Measurements from ENCODE around the gene FOXP1. TPM values are rescaled to one million over a fixed set of nuclear protein-coding genes. Genes with fewer than 3 reads are reported as not detected.
"Not testable (repeated sequence)": the region's sequence is repeated elsewhere in the genome, so short reads cannot be mapped to it uniquely, and the experiment has no call there.

The FOXP1 gene
- total RNA-seq, 1 donor from 2014 or later: 61.3 TPM

DNA sequence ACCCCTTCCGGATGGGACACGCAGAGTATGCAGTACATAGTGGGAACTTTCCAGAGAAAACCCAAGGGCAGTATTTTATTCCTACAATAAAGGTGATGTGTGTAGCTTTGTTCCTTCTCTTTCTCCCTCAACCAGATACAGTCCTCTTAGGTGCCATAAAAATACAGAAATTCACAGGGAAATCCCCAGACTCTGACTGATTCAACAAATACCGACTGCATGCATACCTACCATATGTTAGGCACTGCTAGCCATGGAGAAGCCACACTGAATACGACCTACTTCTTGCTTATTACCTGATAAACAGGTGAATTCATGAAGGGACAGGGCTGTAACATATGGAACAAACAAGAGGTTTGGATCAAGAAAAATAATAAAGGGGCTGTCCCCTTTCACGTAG, 228.5 kb downstream of the FOXP1 start:
- intact Hi-C loops (cut with micrococcal nuclease): loop anchor here (5.0 kb wide), 1 partner anchor 37 kb away; no protein-coding TSS in a partner anchor

DNA sequence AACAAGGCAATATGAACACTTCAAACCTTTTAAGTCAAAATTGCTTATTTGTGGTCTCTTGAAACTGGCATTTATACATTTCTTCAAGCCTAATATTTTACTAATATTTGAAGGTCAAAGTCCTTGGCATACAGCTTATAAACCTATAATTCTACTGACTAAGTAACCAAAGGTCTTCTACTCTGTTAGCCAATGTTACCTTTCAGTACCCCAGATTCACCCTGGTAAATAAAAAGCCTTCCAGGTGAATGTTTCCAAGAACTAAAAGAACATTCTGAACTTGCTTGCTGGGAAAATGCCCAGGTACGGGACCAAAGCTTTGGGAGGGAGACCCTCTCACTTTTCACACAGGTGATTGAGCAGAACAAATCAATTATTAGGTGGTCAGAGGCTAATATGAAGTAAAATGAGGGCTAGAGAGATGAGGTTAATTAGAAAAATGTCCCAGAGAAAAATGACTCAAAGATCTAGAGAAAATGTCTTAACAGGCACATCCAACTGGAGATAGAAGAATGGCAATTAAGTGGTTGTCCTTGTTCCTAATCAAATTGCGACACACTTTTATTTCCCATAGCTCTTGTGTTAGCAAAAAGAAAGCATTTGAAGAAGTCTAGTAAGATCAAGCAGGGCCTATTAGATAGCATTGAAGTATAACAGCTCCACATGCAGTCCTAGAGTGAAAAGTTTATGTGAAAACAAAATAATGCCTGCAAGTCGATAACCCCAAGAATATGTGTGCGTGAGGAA, 232.0 kb downstream of the FOXP1 start:
- intact Hi-C loops (cut with micrococcal nuclease): no loop called here

DNA sequence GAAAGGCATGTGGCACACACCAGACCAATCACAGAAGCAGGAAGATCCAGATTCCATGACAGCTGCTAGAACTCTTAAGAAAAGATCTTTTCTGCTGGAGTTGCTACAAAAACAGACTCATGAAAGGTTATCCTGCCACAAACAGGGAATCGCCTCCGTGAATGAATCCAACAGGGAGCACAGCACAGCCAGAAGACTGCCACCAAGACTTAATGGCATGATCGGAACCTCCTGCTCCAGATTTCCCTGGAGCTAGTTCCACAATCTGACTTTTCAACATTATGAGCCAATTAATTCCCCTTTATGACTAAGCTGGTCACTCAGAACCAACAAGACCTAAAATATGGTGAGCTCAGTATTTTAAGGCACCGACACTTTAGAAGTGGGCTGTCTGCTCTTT, 232.5 kb downstream of the FOXP1 start:
- intact Hi-C loops (cut with micrococcal nuclease): no loop called here

DNA sequence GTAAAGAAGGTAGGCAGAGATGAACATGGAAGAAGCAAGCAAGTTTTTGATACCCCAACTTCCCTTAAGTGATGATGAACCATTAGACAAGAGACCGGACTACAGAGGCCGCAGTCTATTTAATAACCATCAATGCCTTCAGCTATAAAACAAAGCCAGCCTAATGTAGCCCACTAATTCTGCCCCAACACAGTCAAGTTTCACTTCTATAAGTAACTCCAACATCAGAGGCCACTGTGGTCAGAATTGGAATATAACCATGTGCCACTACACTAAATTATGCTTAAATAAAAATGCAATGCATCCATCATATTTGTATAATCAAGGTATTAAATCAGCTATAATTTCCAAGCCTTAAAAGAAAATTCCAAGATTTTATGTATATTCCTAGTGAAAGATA, 234.7 kb downstream of the FOXP1 start:
- intact Hi-C loops (cut with micrococcal nuclease): no loop called here

DNA sequence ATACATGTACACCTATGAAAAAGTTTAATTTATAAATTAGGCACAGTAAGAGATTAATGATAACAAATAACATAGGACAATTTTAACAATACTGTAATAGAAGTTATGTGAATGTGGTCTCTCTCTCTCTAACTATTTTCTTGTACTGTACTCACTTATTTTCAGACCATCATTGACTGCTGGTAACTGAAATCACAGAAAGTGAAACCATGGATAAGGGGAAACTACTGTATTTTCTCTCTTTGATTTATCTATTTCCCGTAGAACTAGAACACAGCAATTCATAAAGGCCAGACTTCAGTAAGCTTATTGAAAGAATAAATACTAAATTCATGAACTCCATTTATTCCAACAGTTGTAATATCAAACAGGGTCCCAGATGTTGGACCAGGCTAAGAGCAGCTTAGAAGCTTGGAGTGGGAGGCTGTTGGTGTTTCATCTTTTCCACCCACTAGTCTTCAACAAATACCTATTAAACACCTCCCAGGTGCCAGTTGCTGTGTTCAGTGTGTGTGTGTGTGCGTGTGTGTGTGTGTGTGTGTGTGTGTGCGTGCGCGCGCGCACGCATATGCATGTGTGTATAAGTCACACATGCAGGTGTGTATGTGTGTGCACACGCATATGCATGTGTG, 235.4 kb downstream of the FOXP1 start:
- intact Hi-C loops (cut with micrococcal nuclease): no loop called here

DNA sequence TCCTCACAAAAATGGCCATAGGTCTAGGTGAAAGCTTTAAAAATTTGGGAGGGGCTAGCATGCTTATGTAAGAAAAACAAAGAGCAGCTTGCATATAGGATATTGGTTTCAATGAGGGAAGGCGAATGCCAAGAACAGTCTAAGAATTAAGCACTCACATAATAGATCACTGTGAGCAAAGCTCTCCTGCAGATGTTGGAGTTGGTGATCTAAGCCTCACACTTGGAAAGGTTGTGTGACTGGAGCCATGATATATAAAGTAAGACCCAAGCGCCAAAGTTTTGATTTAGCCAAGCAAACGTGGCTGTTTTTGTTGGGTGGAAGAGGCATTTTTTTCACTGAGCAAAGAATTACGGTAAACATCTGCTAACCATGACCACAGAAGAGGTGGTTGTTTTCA, 237.5 kb downstream of the FOXP1 start:
- intact Hi-C loops (cut with micrococcal nuclease): no loop called here

DNA sequence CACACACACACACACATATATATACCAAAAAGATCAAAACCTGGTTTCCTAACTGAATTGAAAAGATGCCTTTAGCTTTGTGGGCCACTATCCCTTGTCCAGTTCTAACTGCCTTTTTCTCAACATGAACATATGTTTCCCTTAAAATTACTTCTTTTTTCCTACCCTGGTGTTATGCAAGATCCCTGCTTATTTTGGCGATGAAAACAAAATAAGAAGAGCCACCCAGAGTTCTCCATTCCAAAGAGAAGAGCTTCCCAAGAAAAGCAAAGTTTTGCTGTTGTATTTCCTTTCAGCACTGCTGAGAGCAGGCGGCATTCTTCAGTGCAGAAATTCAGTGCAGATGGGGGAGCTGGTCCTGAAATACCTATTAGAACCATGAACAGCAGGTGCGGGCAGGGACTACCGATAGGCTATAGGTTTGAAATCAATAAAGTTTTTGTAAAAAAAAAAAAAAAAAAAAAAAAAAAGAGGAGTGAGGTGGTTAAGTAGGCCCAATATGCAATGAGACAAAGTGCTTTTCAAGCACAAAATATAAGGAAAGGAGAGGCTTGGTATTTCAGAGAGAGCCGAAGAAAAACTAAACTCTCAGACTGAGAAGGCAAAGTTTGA, 238.0 kb downstream of the FOXP1 start:
- intact Hi-C loops (cut with micrococcal nuclease): no loop called here

DNA sequence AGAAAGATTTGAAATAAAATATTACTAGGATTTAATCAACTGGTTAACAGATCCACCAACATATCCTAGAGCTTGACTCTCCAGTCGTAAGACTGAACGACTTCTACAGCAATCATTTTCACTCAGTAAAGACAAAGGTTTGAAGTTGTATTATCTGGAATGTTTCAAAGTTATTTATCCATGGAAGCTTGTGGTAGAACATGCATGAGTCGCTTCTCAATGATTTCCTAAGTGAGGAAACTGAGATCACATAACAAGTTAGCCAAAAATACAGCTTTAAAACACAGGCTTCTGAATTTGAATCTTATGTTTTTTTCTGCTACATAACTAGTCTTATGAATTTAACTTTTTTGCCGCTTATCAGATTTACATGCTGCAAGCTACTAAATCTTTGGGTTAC, 241.8 kb downstream of the FOXP1 start:
- intact Hi-C loops (cut with micrococcal nuclease): no loop called here

DNA sequence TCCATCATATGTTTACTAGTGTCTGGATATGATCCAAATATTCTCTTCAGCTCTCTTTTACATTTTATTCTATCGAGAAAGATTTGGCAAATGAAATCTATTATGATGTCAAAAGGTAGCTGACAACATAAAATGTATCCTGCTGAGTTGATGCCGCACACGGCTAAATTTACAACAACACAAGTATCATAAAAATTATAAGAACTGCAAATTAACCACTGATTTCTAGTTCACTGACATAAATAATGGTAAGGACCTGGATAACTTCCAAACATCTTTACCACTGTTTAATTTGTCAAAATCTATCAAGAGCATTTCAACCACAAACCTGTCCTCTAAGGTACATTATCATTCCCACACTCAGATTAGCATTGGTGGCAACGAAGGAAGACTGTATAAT, 244.5 kb downstream of the FOXP1 start:
- intact Hi-C loops (cut with micrococcal nuclease): no loop called here

DNA sequence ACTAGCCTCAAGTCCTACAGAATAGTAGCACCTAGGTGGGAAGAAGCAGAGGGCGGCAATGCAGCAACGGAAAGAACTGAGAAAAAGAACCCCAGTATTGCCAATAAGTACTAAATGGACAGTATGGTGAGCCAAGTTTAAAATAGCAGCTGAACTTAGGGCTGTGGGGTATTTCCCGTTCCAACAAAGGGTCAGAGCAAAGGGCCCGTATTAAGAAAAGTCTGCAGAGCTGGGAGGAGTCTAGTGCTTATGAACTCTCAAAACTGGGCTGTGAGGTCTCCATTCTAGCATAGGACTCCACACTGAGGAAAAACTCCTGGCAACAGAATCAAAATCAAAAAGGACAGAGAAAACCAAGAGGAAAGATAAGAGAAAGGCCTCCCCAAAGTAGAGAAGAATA, 250.7 kb downstream of the FOXP1 start:
- intact Hi-C loops (cut with micrococcal nuclease): no loop called here

DNA sequence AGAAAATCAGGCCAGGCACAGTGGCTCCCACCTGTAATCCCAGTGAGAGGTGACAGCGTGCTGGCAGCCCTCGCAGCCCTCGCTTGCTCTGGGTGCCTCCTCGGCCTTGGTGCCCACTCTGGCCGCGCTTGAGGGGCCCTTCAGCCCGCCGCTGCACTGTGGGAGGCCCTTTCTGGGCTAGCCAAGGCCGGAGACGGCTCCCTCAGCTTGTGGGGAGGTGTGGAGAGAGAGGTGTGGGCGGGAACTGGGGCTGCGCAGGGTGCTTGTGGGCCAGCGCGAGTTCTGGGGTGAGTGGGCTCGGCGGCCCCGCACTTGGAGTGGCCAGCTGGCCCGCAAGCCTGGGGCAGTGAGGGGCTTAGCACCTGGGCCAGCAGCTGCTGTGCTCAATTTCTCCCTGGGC, 252.6 kb downstream of the FOXP1 start:
- intact Hi-C loops (cut with micrococcal nuclease): no loop called here

DNA sequence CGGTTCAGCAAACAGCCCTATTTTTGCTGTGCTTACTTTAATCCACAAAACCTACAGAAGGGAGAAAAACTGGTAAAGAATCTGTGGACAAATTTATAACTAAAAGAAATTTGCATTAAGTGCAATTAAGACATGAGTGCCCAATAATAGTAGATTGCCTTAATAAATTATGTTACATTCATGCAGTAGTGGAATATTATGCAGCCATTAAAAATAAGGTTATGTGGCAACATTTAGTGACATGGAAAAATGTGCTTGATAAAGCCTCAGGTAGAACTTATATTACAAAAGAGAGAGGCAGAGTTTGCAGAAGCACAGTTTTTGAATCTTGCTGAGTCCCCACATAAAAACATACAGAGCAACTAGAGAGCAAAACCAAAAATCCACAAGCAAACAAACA, 253.0 kb downstream of the FOXP1 start:
- intact Hi-C loops (cut with micrococcal nuclease): no loop called here

DNA sequence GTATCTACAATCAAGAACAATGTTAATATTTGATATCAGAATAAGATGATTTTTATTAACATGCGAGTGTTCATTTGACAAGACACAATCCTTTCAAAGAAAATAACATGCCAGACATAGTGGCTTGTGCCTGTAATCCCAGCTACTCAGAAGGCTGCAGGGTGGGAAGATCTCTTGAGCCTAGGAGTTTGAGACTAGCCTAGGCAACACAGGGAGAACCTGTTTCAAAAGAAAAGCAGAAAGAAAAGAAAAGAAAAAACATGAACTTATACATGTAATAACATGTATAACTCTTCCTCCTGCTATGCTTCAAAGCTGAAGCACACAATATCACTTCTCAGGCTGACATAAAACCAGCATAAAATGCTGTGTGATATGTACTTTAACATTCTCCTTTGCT, 253.7 kb downstream of the FOXP1 start:
- intact Hi-C loops (cut with micrococcal nuclease): no loop called here

DNA sequence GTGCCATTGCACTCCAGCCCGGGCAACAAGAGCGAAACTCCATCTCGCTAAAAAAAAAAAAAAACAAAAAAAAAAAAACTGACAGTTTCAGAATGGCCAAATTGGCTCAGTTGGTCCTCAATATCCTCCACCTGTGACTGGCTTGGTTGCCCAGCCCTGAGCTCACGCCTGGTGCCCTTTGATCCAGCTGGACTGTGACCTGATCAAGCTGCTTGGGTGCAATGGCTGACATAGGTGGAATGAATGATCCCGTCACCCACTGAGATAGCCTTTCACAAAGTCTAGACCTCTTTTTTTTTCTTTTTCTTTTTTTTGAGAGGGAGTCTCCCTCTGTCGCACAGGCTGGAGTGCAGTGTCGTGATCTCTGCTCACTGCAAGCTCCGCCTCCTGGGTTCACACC, 254.6 kb downstream of the FOXP1 start:
- intact Hi-C loops (cut with micrococcal nuclease): no loop called here

DNA sequence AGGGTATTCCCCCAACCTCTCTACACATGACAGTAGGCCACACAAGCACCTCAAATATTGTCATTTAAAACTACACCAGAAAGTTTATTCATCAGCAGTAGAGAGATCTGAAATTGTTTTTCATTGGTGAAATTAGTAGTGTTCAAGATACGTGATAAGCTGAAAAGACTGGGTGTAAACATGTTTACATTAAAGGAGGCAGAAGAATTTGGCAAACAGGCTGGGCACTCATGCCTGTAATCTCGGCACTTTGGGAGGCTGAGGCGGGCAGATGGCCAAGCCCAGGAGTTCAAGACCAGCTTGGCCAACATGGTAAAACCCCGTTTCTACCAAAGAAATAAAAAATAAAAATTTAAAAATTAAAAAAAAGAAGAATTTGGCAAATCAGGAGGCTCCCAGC, 255.6 kb downstream of the FOXP1 start:
- intact Hi-C loops (cut with micrococcal nuclease): no loop called here

DNA sequence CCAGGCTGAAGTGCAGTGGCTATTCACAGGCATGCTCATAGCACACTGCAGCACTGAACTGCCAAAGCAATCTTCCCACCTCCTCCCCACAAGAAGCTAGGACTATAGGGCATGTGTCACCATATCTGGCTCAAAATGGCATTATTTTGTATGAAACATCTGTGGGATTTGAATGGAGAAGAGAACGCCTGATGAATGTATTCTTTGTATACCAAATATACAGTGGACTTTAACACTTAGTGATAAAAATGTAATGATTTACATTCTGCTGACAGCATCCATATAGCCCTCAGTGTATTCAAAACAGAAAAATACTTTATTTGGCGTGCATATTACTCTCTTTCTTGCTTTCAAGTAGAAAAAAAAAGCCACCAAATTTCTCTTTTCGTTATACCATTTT, 257.8 kb downstream of the FOXP1 start:
- intact Hi-C loops (cut with micrococcal nuclease): no loop called here

DNA sequence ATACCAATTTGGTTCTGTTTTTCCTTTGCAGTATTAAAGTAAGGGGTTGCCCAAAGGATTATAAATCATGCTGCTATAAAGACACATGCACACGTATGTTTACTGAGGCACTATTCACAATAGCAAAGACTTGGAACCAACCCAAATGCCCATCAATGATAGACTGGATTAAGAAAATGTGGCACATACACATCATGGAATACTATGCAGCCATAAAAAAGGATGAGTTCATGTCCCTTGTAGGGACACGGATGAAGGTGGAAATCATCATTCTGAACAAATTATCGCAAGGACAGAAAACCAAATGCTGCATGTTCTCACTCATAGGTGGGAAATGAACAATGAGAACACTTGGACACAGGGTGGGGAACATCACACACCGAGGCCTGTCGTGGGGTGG, 259.3 kb downstream of the FOXP1 start:
- intact Hi-C loops (cut with micrococcal nuclease): not testable (repeated sequence)

DNA sequence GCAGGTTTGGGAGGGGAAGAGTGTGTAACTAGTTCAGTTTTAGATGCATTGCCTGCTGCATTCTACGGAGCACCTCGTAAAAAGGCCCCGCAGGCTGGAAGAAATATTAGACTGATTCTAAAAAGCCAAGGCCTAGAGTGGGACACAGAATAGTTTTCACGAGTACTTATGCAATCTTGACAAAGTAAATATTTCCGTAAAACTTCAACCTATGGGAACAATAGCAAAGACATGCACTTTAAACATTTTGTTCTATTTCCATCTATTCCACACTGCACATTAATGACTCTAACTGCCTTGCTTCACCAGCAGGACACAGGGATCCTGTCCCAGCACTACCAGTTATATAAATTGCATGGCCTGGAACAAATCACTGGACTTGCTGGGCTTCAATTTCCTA, 260.0 kb downstream of the FOXP1 start:
- intact Hi-C loops (cut with micrococcal nuclease): no loop called here

DNA sequence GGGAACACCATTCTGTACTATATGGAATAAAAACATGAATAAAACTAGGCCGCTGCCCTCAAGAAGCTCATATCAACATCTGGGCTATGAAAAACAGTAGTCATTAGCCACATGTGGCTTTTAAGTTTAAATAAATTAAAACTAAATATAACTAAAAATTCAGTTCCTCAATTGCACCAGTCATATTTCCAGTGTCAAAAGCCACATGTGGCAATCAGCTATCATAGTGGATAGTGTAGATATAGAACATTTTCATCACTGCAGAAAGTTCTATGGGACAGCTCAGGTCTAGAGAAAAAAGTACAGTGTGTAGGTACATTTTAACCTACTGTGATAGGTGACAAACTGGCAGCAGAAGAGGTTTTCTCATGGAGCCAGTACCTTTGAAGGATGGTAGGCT, 261.4 kb downstream of the FOXP1 start:
- intact Hi-C loops (cut with micrococcal nuclease): no loop called here

DNA sequence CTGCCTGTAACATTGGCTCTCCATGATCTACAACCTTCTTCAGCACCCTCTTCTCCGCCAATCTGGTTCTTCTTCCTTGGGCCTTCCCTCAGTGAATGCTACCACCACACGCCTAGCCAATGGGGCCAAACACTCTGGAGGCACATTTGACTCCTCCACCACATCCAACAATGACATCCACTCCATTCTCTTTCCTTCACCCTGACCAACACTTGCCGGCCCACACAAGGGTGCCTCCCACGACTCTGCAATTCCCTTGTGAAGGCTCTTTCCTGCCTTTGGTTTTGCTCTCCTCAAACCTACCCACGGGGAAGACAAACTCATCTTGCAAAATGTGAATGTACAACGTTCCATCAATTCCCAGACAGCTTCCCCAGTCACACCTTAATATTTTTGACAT, 263.8 kb downstream of the FOXP1 start:
- intact Hi-C loops (cut with micrococcal nuclease): no loop called here

DNA sequence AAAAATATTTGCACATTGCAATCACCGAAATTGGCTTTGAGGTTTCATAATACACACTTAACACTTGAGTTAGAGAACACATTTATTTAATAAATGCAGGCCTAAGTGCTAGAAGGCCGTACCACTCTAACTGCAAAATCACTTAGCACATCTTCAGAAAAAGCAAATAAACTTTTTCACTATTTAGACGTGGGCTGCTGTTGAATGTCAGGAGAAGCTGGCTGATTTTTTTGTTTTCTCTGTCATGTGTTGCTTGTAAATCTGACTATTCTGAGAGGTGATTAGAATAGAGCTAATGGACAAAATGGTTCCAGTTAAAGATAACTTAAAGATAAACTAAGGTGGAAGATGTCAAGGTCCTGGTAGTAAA, 265.1 kb downstream of the FOXP1 start:
- intact Hi-C loops (cut with micrococcal nuclease): no loop called here

DNA sequence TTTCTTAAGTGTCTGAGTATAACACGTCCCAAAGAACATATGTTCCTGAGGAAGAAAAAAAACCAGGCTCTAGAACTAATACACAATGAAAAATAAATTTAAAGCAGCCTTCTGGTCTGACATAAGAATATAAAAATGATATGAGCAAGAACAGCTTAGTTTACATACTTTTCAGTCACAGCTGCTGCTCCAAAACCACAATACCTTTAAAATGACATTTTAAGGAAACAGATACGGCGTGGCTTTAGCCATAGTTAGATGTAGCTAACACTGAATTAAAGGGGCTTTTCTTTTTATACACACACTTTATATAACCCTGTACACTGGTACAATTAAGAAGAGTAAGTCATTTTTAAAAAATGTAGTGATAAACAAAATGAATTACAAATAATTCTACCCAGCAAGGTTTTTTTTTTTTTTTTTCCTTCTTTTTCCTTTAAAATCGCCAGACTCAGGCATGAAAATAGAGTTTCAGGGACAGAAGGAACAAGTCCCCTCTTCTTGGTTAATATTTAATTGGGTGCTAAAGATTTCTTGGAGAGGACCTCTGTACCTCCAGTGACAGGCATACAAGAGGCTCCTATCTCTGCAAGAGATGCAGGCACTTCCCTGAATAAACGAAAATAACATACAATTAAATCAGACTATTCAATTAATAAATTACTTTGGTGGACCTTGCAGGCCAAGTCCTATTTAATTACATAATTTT, 265.6 kb downstream of the FOXP1 start:
- intact Hi-C loops (cut with micrococcal nuclease): no loop called here

All from T-helper 1 cell treated with Interleukin-12 subunit alpha and Interleukin-12 subunit beta and Interleukin-4 antibody, amounts not matched to agents 30 ng/mL and 1 ng/mL, for 36 hours (primary cell).